GM19372 (cell line): ENCODE results near the gene HSPA12B.

Experiments used
- ATAC-seq: cut with Tn5 transposase; IDR thresholded peaks from one replicate; pipeline ENCODE4 v1.9.1; 2021; ENCODE audit warnings: mild to moderate bottlenecking, low read depth, moderate library complexity; ENCODE audit not compliant: unreplicated experiment

Gene HSPA12B, protein sequence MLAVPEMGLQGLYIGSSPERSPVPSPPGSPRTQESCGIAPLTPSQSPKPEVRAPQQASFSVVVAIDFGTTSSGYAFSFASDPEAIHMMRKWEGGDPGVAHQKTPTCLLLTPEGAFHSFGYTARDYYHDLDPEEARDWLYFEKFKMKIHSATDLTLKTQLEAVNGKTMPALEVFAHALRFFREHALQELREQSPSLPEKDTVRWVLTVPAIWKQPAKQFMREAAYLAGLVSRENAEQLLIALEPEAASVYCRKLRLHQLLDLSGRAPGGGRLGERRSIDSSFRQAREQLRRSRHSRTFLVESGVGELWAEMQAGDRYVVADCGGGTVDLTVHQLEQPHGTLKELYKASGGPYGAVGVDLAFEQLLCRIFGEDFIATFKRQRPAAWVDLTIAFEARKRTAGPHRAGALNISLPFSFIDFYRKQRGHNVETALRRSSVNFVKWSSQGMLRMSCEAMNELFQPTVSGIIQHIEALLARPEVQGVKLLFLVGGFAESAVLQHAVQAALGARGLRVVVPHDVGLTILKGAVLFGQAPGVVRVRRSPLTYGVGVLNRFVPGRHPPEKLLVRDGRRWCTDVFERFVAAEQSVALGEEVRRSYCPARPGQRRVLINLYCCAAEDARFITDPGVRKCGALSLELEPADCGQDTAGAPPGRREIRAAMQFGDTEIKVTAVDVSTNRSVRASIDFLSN

DNA sequence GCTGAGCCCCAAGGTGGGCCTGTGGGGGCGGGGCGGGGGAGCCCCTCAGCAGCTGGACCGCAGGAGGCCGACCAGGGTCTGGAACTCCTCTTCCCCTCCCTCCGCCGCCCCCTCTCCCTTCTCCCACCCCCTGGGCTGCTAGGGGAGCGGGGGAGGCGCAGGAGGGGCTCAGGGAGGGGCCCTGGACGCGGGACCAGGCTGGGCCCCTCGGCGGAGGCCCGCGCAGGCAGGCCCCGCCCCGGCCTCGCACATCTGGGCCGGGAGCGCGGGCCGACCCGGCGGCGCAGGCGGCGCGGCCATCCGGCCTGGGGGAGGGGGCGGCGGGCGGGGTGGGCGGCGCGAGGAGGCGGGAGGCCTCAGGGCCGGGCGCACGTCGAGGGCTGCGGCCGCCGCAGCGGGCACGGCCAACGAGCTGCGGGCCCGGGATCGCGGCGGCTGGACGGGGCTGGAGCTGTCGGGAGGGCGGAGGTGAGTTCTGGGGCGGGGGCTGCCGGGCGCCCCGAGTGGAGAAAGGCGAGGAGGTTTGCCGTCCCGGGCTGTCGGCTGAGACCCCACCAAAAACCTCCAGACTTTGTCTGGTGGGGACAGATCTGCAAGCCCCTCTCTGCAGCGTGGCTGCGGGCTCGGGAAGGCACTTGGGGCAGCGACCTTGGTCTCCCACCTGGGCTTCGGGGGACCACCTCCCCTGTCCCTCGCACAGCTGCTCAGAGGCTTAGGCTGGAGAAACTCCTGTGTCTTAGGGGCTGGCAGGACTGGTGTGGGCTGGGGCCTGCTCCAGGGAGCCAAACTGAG lies at the start of gene HSPA12B:
TSS of gene HSPA12B (plus strand) at position 359 of the 792 bp plus-strand sequence. CDS start 5,990 bp downstream, outside the sequence.
- ATAC-seq: no peak

DNA sequence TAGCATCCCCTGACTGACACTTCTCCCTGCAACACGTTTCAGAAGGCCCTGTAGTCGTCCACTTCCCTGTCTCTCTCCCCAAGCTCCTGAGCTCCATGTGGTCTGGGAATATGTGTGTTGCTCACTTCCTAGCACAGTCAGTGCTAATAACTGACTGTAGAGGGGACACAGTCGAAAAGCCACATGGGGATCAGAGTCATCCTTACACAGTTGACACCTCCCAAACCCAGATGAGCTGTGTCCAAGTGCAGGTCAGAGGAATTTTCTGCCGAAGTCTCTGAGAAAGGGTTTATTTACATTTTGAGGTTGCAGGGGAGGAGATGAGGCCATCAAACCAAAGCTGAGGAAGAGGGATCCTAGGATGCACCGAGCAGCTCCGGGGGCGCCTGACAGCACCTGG lies 47.1 kb upstream of the HSPA12B start:
- ATAC-seq: no peak

DNA sequence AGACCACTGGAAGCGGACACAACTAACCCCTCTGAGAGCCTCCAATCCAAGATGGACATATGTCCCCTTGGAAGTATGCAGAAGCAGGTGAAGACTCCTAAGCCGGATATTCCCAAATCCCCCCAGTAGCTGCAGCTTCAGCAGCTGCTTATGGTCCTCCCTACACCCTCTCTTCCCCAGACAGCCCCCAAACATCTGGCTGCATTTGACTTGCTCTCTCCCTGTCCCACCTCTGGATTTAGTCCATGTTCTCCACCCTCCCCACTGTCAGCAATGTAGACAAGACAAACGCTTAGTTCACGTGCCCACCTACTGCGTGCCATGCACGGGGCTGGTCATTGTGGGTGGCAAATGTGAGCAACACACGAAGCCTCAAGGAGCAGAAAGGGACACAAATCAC lies 46.1 kb upstream of the HSPA12B start:
- no peak for ATAC-seq

DNA sequence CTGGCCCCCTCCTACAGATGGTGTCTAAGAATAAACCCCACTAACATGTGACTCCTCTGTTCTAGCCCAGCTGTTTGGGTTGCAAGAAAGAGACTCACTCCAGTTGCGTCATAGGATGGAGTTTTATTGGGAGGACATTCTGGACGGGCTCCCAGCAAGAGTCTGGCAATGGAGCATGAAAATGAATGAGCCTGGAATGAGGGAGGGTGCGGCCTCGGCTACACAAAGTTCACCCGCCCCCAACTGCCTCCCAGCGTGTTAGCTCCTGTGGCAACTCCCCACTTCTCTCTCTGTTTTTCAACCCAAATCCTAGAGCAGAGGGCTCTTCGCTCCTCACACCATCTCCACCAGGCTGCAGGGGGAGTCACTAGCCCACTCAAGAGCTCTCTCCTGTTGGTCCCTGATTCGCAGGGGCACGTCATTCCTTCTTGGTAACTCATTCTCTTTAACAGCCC lies 45.6 kb upstream of the HSPA12B start:
- ATAC-seq: no peak

DNA sequence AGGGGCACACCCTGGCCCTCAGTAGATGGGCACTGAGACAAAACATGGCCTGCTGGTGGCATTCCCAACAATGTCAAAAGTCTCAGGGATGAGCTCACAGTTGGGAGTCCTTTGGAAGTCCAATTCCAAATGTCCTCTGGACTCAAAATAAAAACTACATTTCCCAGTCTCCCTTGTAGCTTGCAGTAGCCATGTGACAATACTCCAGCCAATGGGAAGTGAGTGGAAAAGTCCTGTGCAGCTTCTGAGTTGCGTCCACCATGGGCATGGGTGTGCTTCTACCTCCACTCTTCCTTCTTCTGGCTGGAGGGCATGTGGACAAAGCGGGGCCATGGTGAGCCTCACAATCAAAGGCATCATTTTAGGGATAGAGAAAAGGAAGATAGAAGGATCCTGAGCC lies 44.8 kb upstream of the HSPA12B start:
- ATAC-seq: no peak

DNA sequence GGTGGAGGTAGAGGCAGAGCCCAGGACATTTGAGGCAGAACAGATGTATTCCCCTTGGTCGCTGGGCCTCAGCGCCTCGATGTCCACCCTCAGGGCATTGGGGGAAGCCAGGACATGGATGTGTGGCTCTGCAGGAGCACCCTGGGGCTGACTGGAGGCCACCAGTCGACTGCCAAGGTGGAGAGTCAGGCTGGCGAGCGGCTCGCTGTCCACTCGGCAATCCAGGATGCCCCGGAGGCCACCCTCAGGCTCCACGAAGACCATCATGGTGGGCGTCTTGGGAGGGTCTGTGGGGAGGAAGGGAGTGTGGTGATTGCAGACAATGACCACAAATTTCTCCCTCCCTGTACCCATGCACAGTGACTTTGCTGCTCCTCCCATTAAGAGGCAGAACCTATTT lies 42.5 kb upstream of the HSPA12B start:
- no peak for ATAC-seq

DNA sequence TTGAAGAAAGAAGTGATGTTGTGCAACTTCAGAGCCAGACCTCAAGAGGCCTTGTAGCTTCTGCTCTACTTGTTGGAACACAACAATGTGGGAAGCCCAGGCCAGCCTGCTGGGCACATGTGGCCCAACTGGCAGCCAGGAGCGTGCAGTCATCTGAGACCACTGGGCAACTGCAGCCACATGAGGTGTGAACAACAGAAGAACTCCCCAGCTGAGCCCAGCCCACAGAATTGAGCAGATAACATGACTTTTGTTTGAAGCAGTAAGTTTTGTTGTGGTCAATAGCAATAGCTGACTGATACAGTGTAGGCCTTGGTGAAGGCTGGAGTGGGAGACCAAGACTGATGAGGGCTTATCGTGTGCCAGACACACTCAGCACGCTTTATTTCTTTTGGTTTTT lies 42.1 kb upstream of the HSPA12B start:
- no peak for ATAC-seq

DNA sequence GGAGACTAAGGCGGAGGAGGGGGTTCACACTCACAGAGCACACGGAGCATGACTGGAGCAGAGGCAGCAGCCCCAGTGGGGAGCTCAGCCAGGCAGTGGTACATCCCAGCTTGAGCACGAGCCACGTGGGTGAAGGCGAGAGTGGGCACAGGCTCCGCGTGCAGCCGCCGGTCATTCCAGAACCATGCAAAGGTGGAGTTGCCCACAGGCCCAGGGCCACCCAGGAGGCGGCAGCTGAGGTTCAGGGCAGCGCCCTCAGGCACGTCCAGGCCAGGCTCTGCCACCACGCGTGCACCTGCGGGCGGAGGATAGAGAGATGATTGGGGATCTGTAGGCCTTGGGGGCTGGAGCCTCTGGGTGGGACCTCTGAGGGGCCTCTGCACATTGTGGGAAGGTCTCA lies 41.2 kb upstream of the HSPA12B start:
- ATAC-seq: no peak

DNA sequence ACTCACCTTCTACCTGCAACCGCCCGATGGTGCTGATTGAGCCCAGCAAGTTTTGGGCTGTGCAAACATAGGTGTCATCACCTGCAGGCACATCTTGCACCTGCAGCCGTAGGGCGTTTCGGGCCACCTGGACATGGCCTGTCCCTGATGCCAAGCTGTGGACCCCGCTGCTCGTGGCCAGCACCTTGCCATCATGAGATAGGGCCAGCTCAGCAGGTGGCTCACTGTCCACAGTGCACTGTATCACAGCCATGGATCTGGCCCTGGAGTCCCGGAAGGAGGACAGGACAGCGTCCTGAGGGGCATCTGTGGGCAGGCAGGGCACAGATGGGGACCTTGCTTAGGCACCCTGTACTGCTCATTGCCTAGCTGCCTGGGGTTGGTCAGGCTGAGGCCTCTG lies 40.6 kb upstream of the HSPA12B start:
- no peak for ATAC-seq

DNA sequence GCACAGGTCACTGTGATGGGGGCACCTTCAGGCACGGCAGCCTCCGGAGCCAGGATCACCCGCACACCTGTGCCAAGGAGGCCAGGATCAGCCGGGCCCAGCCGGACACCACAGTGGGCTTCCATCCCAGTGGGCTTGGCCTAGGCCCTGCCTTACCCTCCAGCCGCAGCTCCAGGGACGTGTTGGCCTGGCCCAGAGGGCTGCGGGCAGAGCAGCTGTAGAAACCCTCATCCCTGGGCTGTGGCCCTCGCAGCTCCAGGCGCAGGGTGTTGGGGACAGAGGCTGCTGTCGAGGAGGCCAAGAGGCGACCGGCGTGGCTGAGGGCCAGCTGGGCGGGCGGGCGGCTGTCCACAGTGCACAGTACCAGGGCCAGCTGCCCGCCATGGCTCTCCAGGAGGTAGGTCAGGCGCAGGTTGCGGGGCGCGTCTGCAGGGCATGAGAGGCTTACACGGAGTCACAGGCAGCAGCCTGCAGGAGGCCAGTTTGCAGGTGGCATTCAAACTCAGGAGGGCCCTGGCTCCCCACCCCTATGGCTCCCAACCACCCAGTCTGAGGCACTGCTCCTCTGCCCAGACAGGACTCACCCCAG lies 39.7 kb upstream of the HSPA12B start:
- ATAC-seq: no peak

DNA sequence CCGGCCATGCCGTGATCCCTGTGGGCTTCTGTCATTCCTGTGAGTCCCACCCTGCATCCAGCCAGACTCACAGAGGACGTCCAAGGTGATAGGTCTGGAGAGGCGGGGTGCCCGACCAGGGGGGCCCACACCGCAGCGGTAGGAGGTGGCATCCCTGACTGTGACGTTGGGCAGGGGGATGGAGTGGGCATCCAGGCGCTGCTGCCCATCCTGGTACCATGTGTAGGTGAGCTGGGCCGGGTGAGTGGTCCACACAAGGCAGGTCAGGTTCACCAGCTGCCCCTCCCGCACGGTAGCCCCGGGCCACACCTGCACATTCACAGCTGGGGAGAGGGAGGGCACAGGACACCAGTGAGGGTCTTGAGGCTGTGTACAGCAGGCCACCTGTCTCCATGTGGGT lies 39.1 kb upstream of the HSPA12B start:
- no peak for ATAC-seq

DNA sequence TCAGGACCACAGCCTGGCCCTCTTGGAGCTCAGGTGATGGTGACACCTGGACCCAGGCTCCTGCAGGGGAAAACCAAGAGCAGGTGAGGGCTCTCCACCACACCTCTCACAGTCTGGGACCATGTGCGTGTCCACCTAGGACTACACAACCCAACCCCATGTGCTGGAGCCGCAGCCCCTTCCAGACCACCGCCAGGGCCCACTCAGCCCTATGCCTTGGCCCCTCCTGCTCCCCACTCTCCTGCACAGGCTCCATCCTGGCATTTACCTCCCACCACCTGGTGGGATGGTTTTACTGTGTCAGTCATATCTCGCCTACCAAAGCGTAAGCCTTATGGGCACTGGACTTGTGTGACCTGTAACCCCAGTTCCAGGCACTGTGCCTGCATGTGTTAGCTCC lies 37.6 kb upstream of the HSPA12B start:
- ATAC-seq: no peak

DNA sequence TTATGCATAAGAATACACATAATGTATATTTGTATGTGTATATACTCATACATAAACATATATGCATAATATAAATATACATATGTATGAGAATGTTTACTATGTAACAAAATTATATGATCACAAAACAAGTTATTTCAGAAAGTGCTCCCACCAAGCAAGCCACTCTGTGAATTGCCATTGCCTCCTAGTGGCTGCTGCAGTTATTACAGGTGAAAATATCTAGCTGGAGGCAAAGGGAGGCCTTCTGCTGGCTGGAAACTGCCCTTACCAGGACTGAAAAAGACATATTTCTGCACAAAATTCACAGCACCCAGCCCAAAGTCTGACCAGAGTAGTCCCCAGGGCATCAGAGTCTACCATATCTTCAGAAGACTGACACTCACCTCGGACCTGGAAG lies 36.3 kb upstream of the HSPA12B start:
- ATAC-seq: no peak

DNA sequence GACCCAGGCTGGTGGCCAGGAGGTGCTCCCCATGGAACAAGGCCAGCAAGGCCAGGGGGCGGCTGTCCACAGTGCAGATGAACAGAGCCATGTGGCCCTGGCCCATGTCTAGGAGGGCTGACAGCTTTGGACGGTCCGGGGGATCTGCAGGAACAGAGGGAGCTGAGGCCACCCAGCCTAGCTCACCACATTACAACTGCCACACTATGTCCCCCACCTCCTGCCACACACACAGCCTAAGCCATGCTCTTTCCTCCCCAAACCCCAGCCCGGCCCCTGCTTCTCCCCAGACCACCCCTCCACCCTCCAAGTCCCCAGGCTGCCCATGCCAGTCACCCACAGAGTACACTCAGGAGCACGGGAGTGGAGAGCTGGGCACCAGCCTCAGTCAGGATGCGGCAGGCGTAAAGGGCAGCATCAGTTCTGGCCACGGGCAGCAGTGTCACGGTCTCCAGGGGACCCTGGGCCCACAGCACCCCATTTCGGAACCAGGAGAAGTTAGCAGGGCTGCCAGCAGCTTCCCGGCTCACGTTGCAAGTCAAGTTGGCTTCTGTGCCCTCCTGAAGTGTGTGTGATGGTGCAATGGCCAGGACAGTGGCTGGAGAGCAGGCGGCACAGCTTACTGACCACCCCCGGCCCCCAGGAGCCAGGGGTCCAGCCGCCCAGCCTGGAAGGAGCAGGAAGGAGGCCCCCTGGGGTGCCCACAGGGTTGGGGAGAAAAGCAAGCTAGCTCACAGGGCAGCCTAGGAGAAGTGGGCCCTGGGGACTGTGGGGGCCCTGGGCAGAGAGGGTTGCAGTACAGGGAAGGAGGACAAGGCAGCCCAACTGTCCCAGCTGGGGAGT lies 35.5 kb upstream of the HSPA12B start:
- no peak for ATAC-seq

DNA sequence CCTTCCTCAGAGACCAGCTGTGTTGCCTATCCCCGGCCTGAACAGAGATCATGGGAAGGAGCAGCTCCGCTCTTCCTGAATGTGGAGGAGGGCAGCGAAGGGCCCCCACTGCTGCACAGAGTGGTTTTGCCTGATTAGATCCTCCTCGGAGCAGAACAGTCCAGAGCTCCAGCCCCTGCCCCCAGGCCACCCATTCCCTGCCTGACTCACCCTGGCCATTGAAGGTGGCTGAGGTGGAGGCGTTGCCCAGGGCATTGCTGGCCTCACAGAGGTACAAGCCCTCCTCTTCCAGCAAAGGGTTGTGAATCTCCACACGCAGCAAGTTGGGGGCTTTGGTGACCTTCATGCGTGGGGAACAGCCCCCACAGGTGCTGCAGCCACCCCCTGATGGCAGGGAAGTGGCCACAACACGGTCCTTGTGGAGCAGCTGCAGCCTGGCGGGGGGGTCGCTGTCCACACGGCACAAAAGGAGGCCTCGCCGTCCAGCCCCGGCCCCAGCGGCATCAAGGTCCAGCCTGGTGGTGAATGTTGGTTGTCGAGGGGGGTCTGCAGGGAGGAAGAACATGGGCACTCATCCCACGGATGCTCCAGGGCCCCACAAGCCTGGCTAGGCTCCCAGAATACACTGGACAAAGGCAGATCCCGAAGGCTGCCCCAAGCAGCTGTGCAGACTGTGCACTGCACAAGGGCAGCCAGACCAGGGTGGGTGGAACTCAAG lies 34.7 kb upstream of the HSPA12B start:
- ATAC-seq: no peak

DNA sequence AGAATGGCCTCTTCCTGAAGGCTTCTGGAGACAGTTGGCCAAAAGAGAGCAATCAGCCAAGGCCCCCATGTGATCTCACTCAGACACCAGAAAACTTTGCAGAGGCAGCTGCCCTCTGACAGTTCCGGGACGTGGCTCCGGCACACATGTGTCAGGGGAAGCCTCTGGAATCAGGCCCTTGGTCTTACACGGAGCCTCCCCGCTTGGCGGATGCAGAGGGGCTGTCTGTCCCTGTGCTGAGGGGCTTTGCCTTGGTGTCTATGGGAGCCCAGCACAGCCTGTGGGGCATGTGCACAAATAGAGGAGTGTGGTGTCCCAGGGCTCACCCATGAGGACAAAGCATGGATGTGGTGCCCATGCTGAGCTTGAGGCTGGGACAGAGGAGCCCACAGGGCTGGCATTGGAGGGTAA lies 33.9 kb upstream of the HSPA12B start:
- ATAC-seq: no peak

DNA sequence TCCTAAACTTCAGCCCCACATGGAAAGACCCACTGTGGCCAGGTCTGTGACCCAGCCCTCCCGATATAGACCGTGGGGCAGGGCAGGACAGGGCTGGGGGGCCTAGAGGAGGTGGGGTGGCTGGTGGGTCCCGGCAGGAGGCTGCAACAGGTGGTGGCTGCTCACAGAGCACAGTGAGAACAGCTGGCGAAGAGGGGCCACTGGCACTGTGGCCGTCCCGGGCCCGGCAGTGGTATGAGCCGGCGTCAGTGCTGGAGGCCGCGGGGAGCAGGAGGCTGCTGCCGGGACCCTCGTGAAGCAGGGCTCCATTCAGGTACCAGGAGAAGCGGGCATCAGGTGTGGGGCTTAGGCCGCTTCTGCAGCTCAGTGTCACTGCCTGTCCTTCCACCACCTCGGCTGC lies 33.4 kb upstream of the HSPA12B start:
- ATAC-seq: no peak

DNA sequence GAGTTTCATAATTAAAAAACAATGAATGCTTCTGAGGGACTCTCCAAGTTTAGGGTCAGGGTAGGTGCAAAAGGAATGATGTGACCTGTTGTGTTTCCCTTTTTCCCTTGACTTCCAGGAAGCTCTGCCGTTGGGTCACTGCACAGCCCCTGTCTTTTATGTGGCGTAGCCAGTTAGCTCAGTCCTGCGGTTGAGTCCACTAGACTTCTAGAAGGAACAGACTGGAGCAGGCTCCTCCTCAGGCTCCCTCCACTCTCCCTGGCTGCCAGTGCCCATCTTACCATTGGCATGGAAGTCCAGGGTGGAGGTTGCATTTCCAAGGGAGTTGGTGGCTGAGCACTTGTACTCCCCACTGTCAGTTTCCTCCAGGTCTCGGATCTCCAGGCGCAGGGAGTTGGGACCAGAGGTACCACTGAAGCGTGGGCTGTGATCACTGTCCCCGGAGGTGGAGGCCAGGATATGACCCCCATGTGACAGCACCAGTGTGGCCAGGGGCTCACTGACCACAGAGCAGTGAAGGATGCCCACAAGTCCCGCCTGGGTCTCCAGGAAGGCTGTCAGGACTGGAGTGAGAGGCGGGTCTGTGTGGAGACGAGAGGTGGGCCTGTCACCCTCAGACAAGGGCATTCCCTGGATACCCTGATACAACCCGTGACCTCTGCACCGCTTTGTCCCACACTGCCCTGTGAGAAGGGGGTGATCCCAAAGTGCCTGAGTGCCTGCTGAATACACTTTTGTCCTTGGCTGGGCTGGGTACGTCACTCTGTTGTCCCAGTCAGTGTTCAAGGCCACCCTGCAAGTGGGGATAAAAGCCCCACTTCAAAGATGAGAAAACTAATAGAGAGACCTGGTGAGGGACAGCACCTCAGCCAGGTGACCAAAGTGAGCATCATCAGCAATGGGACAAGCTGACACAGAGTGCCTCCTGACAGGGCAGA lies 31.2 kb upstream of the HSPA12B start:
- no peak for ATAC-seq
